Uterus (tissue), 2 donors: ENCODE measurements around the gene BDKRB1.

Experiments
- CTCF ChIP-seq, 4 experiments: fragments of 200-600 bp in 2 of 4; fragments of 450-650 bp in 2 of 4; sonication (generic) in 2 of 4; IDR thresholded peaks; one replicate each; pipeline ENCODE4 v1.5.1; 2016 to 2019; ENCODE audit warnings: antibody characterized with exemption in 4 of 4, mild to moderate bottlenecking in 2 of 4, moderate library complexity in 1 of 4
- POLR2A ChIP-seq, 2 donors: fragments of 450-650 bp; IDR thresholded peaks; one replicate each; pipeline ENCODE4 v1.6.1; 2016; ENCODE audit warnings: antibody characterized with exemption in 2 of 2, mild to moderate bottlenecking in 1 of 2, moderate library complexity in 1 of 2

DNA sequence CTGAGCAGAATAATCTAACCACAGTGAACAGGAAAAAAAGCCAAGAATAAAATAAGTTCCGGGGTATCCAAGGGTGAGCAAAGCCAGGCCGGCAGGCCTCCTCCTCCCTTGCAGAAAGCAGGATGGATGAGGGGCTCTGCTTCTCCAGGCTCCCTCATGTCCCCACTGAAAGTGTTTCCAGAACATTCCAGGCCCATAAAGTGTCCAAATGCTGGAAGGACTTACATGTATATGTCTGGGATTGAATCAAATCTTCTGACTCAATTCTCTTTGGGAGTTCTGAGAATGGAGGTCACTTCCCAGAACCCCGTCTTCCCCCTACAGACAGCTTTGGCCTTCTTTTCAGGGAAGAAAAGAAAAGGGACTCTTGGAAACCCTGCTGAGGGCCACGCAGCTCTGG lies 25.0 kb upstream of the BDKRB1 start:
- no peak for TF ChIP-seq CTCF (IDR thresholded peaks at IDR 0.05)
- no peak for TF ChIP-seq POLR2A (IDR thresholded peaks at IDR 0.05)
